Transverse colon (tissue), 4 donors: ENCODE data around the gene IGLL5. TPM values are rescaled to one million over a fixed set of nuclear protein-coding genes. Genes with fewer than 3 reads are reported as not detected.

ENCODE experiments used
- DNase-seq: peaks from one replicate; pipeline ENCODE4 v3.0.0-alpha.2; 2019
- H3K27ac ChIP-seq, 4 donors: fragments of 200-600 bp; sonication (generic); 2 replicates each; pipeline ENCODE4 v1.5.1; 2016 to 2018; ENCODE audit warnings: inconsistent platforms in 4 of 4
- H3K27me3 ChIP-seq: fragments of 200-600 bp; sonication (generic); 2 replicates; pipeline ENCODE4 v1.5.1; 2017; ENCODE audit warnings: inconsistent platforms
- H3K36me3 ChIP-seq, 4 donors: fragments of 200-600 bp; sonication (generic); 2 replicates each; pipeline ENCODE4 v1.5.1; 2017 to 2019; ENCODE audit warnings: inconsistent platforms in 4 of 4
- H3K4me1 ChIP-seq, 4 donors: fragments of 200-600 bp; sonication (generic); 2 replicates each; pipeline ENCODE4 v1.5.1; 2017 to 2020; ENCODE audit warnings: inconsistent platforms in 4 of 4
- H3K4me3 ChIP-seq, 4 donors: fragments of 200-600 bp; sonication (generic); 1 replicate in 1 of 4; 2 replicates in 3 of 4; pipeline versions ENCODE4 v1.5.1 to v1.6.1; 2017 to 2019; ENCODE audit warnings: inconsistent platforms in 4 of 4
- H3K9me3 ChIP-seq, 2 donors: fragments of 200-600 bp; sonication (generic); 2 replicates each; pipeline ENCODE4 v1.5.1; 2017 to 2019; ENCODE audit warnings: inconsistent platforms in 2 of 2
- EP300 ChIP-seq: sonication (generic); formaldehyde crosslinking; IDR thresholded peaks from one replicate; pipeline ENCODE4 v1.6.1; 2017; ENCODE audit warnings: antibody characterized with exemption, low read depth
- POLR2A ChIP-seq: fragments of 450-650 bp; IDR thresholded peaks from one replicate; pipeline ENCODE4 v1.6.1; 2016; ENCODE audit warnings: antibody characterized with exemption, mild to moderate bottlenecking, moderate library complexity
- POLR2AphosphoS5 ChIP-seq, 3 donors: sonication (generic); formaldehyde crosslinking; IDR thresholded peaks; one replicate each; pipeline ENCODE4 v1.6.1; 2016; ENCODE audit warnings: antibody characterized with exemption in 3 of 3
- WGBS, 2 donors: methylation state at CpG; one replicate each; pipeline ENCODE4 v1.1.5; 2018; ENCODE audit warnings: low coverage in 1 of 2; 5-methylcytosine and 5-hydroxymethylcytosine counted together
- in situ Hi-C, 4 donors: fragments of 200-750 bp; cut with MboI; loops; one replicate each; pipeline versions ENCODE4 v1.15.0 to v1.15.1; 2017; ENCODE audit warnings: low sequenced_read_pairs in 3 of 4, low pct_ligation_motif_present in 1 of 4, low pct_unique_long_range_greater_than_20kb in 1 of 4
- intact Hi-C: fragments of 100-400 bp; cut with DNase I; formaldehyde crosslinking; loops from one replicate; pipeline ENCODE4 v1.15.1; 2023; ENCODE audit warnings: low total_unique reads
- total RNA-seq, 4 donors: library from RNA; depleted of rRNA; stranded (reverse); fragments of >200 nt; gene quantifications; one replicate each; pipeline ENCODE4 v1.1.0, GENCODE V29; 2016
- TF ChIP-seq, protein P1 (sequence below), 5 experiments: fragments of 200-600 bp in 3 of 5; fragments of 450-650 bp in 2 of 5; sonication (generic) in 3 of 5; IDR thresholded peaks; 1 replicate in 2 of 5; 2 replicates in 3 of 5; pipeline ENCODE4 v1.5.1; 2016 to 2017; ENCODE audit warnings: antibody characterized with exemption in 5 of 5, inconsistent platforms in 3 of 5, mild to moderate bottlenecking in 2 of 5, moderate library complexity in 1 of 5

The IGLL5 gene
- total RNA-seq, 4 donors from 2014 or later, result 14.9 to 104 (median 33.8) TPM; not detected in 1

GRCh38 chr22:22916215-22916951 is 28.8 kb downstream of the IGLL5 start:
- DNase-seq, result no peak
- intact Hi-C loops, result no loop called here
- Histone ChIP-seq H3K9me3 (no peaks in the 10 kb centered on the region), H3K27ac (no peak overlapping the region), H3K27me3 (no peaks in the 10 kb centered on the region), H3K4me1 (no peaks in the 10 kb centered on the region), H3K36me3 (no peaks in the 10 kb centered on the region), H3K4me3 (no peak overlapping the region)
- TF ChIP-seq, protein P1, sequence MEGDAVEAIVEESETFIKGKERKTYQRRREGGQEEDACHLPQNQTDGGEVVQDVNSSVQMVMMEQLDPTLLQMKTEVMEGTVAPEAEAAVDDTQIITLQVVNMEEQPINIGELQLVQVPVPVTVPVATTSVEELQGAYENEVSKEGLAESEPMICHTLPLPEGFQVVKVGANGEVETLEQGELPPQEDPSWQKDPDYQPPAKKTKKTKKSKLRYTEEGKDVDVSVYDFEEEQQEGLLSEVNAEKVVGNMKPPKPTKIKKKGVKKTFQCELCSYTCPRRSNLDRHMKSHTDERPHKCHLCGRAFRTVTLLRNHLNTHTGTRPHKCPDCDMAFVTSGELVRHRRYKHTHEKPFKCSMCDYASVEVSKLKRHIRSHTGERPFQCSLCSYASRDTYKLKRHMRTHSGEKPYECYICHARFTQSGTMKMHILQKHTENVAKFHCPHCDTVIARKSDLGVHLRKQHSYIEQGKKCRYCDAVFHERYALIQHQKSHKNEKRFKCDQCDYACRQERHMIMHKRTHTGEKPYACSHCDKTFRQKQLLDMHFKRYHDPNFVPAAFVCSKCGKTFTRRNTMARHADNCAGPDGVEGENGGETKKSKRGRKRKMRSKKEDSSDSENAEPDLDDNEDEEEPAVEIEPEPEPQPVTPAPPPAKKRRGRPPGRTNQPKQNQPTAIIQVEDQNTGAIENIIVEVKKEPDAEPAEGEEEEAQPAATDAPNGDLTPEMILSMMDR (IDR thresholded peaks at IDR 0.05), result no peak
- TF ChIP-seq POLR2AphosphoS5 (IDR thresholded peaks at IDR 0.05) (no peak), POLR2A (no peak), EP300 (no peak)
- in situ Hi-C loops, result no loop called here
- 75% methylated on average over 10 of the region's 10 CpGs; no CpG with 5 or more reads in 1 of the 2 donors for WGBS, 2 donors

DNA sequence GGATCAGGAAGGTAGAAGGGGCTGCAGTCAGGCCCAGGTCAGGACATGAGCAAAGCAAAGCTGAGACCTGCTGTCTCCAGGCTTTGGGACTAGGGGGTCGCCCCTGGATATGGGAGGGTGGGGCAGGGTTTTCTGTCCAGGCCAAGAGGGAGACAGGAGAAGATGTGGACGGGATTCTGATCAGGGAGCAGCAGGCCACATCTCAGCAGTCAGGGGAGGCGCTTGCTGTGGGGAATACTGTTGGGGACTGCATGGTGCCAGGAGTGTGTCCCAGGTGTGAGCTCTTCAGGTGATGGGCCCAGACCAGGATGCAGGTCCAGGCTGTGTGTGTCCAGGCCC is 29.3 kb downstream of the IGLL5 start:
- no peaks in the 10 kb centered on the region for H3K4me1 ChIP-seq
- H3K9me3 ChIP-seq, result no peaks in the 10 kb centered on the region
- no peaks in the 10 kb centered on the region for H3K36me3 ChIP-seq
- WGBS, 2 donors, result 84 to 90% methylated on average over 2 to 3 of the region's 3 CpGs
- H3K27me3 ChIP-seq, result no peaks in the 10 kb centered on the region
- intact Hi-C loops (no loop called here), in situ Hi-C loops (no loop called here)
- no peak overlapping the region for H3K4me3 ChIP-seq
- no peak overlapping the region for H3K27ac ChIP-seq
- TF ChIP-seq EP300, result no peak
- TF ChIP-seq POLR2AphosphoS5 (IDR thresholded peaks at IDR 0.05), result no peak
- TF ChIP-seq, protein P1 (IDR thresholded peaks at IDR 0.05), result no peak
- no peak for TF ChIP-seq POLR2A
- DNase-seq, result no peak

GRCh38 chr22:22917377-22917776 is 29.8 kb downstream of the IGLL5 start:
- H3K36me3 ChIP-seq, result no peaks in the 10 kb centered on the region
- H3K9me3 ChIP-seq, result no peaks in the 10 kb centered on the region
- 77% methylated on average over 4 of the region's 4 CpGs; no CpG with 5 or more reads in 1 of the 2 donors for WGBS, 2 donors
- no peaks in the 10 kb centered on the region for H3K27me3 ChIP-seq
- no peaks in the 10 kb centered on the region for H3K4me1 ChIP-seq
- no peak overlapping the region for H3K4me3 ChIP-seq
- intact Hi-C loops, result no loop called here
- TF ChIP-seq EP300 (no peak), POLR2A (no peak), POLR2AphosphoS5 (IDR thresholded peaks at IDR 0.05) (no peak)
- TF ChIP-seq, protein P1 (IDR thresholded peaks at IDR 0.05), result no peak
- DNase-seq, result no peak
- H3K27ac ChIP-seq, result no peak overlapping the region
- in situ Hi-C loops, result no loop called here

GRCh38 chr22:22918297-22918965 is 30.8 kb downstream of the IGLL5 start:
- in situ Hi-C loops, result no loop called here
- no peaks in the 10 kb centered on the region for H3K9me3 ChIP-seq
- no peak for DNase-seq
- no peaks in the 10 kb centered on the region for H3K27me3 ChIP-seq
- H3K36me3 ChIP-seq, result no peaks in the 10 kb centered on the region
- H3K27ac ChIP-seq, result no peak overlapping the region
- 80 to 89% methylated on average over 2 to 7 of the region's 7 CpGs for WGBS, 2 donors
- no peak for TF ChIP-seq POLR2AphosphoS5 (IDR thresholded peaks at IDR 0.05)
- TF ChIP-seq POLR2A, result no peak
- TF ChIP-seq, protein P1 (IDR thresholded peaks at IDR 0.05), result no peak
- no peak for TF ChIP-seq EP300
- H3K4me1 ChIP-seq, result no peaks in the 10 kb centered on the region
- intact Hi-C loops, result no loop called here
- no peak overlapping the region for H3K4me3 ChIP-seq
